ENCODE measurements around the gene ENKUR.
A peak's percentile ranks its signal among the peaks of the same experiment; 100 is the strongest.

The ENKUR gene

DNA sequence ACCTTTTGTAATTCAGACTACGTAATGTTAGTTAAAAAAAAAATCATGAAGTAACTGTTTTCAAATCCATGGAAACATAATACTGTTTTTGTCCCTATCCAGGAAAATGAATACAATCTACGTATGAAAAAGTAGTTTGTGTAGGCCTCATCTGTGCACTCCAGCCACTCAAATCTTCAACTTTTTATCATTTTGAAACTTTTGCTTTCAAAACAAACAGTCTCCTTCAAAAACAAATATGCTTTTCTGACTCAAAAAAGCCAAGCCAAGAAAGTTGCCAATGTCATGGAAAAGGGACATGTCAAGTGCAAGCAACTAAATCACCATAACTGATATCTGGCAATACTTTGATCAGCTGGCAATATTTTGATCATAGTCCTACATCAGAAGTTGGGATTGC, 13.6 kb upstream of the ENKUR start:
- no peak for DNase-seq (ENCODE audit: low spot score)
- Histone ChIP-seq H3K4me3 (no peak overlapping the region), H3K27ac (no peak overlapping the region)
- TF ChIP-seq, protein P1, sequence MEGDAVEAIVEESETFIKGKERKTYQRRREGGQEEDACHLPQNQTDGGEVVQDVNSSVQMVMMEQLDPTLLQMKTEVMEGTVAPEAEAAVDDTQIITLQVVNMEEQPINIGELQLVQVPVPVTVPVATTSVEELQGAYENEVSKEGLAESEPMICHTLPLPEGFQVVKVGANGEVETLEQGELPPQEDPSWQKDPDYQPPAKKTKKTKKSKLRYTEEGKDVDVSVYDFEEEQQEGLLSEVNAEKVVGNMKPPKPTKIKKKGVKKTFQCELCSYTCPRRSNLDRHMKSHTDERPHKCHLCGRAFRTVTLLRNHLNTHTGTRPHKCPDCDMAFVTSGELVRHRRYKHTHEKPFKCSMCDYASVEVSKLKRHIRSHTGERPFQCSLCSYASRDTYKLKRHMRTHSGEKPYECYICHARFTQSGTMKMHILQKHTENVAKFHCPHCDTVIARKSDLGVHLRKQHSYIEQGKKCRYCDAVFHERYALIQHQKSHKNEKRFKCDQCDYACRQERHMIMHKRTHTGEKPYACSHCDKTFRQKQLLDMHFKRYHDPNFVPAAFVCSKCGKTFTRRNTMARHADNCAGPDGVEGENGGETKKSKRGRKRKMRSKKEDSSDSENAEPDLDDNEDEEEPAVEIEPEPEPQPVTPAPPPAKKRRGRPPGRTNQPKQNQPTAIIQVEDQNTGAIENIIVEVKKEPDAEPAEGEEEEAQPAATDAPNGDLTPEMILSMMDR (IDR thresholded peaks at IDR 0.05): no peak

DNA sequence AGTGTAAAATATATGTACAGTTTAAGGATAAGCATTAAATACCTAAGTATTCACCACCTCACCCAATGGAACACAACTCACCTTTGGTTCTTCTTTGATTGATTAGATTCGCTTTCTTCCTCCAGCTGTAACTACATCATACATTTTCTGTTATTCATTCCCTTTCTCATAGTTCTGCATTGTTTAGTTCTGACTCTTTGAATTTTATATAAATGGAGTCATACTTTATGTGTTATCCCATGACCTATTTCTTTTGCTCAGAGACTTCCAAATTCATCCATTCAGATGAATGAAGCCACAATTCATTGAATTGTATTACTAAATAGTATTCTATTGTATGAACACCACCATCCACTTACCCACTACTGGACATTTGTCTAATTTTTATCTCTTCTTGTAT, 12.8 kb upstream of the ENKUR start:
- TF ChIP-seq, protein P1 (IDR thresholded peaks at IDR 0.05): no peak
- H3K4me3 ChIP-seq: no peak overlapping the region

DNA sequence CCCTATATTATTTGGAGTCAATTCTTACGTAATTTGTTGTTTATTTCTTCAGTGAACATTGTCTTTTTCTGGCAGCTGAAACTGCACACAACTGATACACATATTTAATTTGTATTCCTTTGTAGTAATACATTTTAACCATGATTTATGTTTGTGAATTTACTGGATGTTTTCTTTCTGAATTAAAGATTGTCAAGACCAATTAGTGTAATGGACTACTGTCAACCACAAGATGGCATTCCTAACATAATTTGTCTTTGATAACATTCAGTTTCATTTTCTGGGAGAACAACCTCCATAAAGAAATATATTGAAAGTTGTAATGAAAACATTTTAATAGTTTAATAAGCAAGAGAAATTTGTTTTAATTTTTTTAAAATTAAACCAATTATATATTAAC, 10.5 kb upstream of the ENKUR start:
- TF ChIP-seq, protein P1 (IDR thresholded peaks at IDR 0.05): no peak
- DNase-seq (ENCODE audit: low spot score): no peak
- no peak overlapping the region for H3K27ac ChIP-seq
- no peak overlapping the region for H3K4me3 ChIP-seq

More for the DNA sequence above, 12.8 kb upstream of the ENKUR start:
- H3K27ac ChIP-seq: no peak overlapping the region
- DNase-seq (ENCODE audit: low spot score): no peak

DNA sequence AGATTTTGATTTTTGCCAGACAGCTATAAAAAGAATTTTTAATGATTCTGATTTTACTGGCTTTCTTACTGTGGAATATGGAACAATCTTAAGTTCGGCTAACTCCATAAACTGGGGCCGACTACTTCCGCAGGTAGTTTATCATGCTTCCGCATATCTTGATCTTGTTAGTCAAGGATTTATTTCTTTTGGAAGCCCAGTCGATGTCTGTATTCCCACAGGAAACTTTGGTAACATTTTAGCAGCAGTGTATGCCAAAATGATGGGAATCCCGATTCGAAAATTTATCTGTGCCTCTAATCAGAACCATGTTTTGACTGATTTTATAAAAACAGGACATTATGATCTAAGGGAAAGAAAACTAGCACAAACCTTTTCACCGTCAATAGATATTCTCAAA, 8.6 kb upstream of the ENKUR start:
- TF ChIP-seq, protein P1 (IDR thresholded peaks at IDR 0.05): no peak
- Histone ChIP-seq H3K27ac (peak overlapping the region; percentile 19 to 34), H3K4me3 (no peak overlapping the region)
- DNase-seq (ENCODE audit: low spot score): no peak

DNA sequence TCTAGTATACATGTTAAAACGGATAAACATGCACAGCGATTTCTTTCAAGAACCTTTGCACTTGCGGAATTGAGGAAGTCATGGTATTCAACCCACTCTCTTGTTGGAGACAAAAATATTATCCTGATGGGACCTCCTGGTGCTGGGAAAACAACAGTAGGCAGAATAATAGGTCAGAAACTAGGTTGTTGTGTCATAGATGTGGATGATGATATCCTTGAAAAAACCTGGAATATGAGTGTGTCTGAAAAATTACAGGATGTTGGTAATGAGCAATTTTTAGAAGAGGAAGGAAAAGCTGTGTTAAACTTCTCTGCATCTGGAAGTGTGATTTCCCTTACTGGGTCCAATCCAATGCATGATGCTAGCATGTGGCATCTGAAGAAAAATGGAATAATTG, 7.3 kb upstream of the ENKUR start:
- TF ChIP-seq, protein P1 (IDR thresholded peaks at IDR 0.05): no peak

DNA sequence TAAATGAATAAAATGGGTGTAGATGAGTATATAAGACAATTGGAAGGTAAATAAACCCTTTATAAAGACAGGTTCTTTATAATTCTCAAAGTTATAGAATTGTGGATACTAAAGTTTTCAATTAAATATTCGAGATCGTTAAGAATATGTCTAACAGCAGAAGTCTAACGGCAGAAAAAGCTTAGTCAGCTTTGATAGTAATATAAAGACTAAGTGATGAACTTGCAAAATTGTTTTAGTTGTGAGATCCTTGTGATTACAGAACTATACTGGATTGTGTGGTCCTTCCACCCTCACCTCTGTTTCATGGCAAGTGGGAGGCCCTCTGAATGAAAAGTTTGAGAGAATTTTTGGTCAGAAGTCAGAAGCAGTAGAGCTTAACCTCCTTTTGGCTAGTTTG, 2.7 kb upstream of the ENKUR start:
- DNase-seq (ENCODE audit: low spot score): no peak
- TF ChIP-seq, protein P1 (IDR thresholded peaks at IDR 0.05): no peak
- Histone ChIP-seq H3K4me3 (no peak overlapping the region), H3K27ac (no peak overlapping the region)

More for the DNA sequence above, 7.3 kb upstream of the ENKUR start:
- H3K27ac ChIP-seq: no peak overlapping the region
- no peak for DNase-seq (ENCODE audit: low spot score)
- H3K4me3 ChIP-seq: no peak overlapping the region

DNA sequence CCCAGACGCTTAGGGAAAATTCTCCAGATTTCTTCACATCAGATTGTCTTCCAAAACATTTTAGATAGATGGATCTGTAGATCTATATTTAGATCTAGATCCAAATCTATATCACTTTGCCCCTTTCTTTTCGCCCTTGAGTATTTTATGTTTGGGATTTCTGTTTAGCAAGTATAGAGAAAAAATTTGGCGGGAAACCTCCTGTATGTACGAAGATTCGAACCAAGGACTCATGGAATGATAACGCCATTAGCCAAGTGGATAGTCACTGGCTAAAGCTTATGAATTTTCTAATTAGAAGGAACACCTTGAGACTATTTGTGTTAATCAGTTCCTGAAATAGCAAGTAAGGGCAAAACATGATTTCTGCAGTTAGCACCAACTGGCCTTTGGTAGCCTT, 1.7 kb upstream of the ENKUR start:
- Histone ChIP-seq H3K27ac (peak overlapping the region in 1 of 2 donors; percentile 93), H3K4me3 (no peak overlapping the region)
- no peak for DNase-seq (ENCODE audit: low spot score)
- TF ChIP-seq, protein P1 (IDR thresholded peaks at IDR 0.05): no peak
